Activated naive CD4-positive, alpha-beta T cell treated with anti-CD3 and anti-CD28 coated beads for 36 hours (primary cell): Measurements from ENCODE around the gene CYP19A1. TPM values are rescaled to one million over a fixed set of nuclear protein-coding genes. Genes with fewer than 3 reads are reported as not detected.

ENCODE experiments used
- CTCF ChIA-PET: fragments of 350-600 bp; sonication (Branson Sonifier 250); formaldehyde crosslinking; loops from one replicate; lab custom pipeline; 2021; ENCODE audit warnings: antibody characterized with exemption; lab: Charles Lee
- DNase-seq: peaks from one replicate; pipeline ENCODE4 v3.0.0-alpha.2; 2020
- H3K27ac Mint-ChIP-seq: one replicate; pipeline ENCODE4 v1.8.0; 2021; ENCODE audit warnings: mild to moderate bottlenecking, mixed read lengths
- H3K27me3 Mint-ChIP-seq: one replicate; pipeline ENCODE4 v1.8.0; 2021; ENCODE audit warnings: low read depth, mixed read lengths
- H3K36me3 Mint-ChIP-seq: one replicate; pipeline ENCODE4 v1.8.0; 2021; ENCODE audit warnings: low read depth, mixed read lengths
- H3K4me1 Mint-ChIP-seq: one replicate; pipeline ENCODE4 v1.8.0; 2021; ENCODE audit warnings: low read depth, mixed read lengths
- H3K4me3 Mint-ChIP-seq: one replicate; pipeline ENCODE4 v1.8.0; 2021; ENCODE audit warnings: mild to moderate bottlenecking, moderate library complexity, mixed read lengths
- H3K9me3 Mint-ChIP-seq: one replicate; pipeline ENCODE4 v1.8.0; 2021; ENCODE audit warnings: mixed read lengths
- intact Hi-C: fragments of 100-400 bp; cut with micrococcal nuclease; formaldehyde crosslinking; loops from one replicate; pipeline ENCODE4 v1.15.1; 2023
- total RNA-seq, 2 experiments: library from RNA; stranded (reverse); gene quantifications; one replicate each; pipeline ENCODE4 v1.2.3, GENCODE V29; 2021

CYP19A1 gene
- total RNA-seq, 2 experiments from 2014 or later: not detected

DNA sequence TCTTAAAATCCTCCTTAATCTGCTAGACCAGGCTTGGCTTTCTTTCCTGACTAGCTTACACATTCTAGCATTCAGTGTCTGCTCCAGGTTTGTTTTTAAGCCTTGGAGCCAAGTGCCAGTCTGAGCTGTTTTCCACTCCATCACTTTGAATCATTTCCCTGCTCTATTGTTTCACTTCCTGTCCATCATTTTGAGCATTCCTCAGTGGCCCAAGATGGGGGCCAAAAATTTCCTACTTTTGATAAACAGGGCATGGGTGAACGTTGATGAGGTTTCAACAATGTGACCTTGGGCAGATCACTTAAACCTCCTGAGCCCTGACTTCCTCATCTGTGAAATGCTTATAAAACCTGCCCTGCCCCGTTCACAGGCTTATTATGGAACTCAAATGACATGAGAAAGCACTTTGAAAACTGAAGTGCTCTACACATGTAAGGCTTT is 4.4 kb downstream of the CYP19A1 start:
- intact Hi-C loops: no loop called here
- Mint-ChIP-seq H3K36me3 (no peaks in the 10 kb centered on the region), H3K4me1 (no peaks in the 10 kb centered on the region), H3K9me3 (no peaks in the 10 kb centered on the region), H3K27me3 (peaks cover 6% of the 10 kb centered on the region), H3K4me3 (no peak overlapping the region), H3K27ac (no peak overlapping the region)
- no peak for DNase-seq
- CTCF ChIA-PET: no interaction called here

DNA sequence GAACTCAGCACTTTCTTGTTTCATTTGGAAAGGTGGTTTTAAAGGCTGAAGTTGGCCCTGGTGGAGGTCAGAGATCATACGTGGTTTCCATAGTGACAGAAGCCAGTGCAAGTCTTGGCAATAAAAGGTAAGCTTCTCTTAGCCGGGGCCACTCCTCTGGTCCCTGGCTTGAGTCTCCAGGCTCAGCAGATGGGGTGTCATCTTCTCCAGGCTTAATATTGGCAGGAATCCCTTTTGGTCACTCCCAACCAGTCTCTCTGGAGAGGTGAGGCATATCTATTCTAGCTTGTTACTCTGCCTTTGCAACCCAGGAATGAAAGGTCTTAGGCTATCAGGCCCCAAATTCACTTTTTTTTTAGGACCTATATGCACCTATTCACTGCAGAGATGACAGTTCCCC is 4.8 kb downstream of the CYP19A1 start:
- Mint-ChIP-seq H3K27me3 (peaks cover 6% of the 10 kb centered on the region), H3K9me3 (no peaks in the 10 kb centered on the region), H3K4me3 (no peak overlapping the region), H3K36me3 (no peaks in the 10 kb centered on the region), H3K27ac (no peak overlapping the region), H3K4me1 (no peaks in the 10 kb centered on the region)
- intact Hi-C loops: no loop called here
- no peak for DNase-seq
- CTCF ChIA-PET: interaction anchor here (0.6 kb wide), 1 partner anchor 1484 kb away, joined by 4 read pairs; no protein-coding TSS in a partner anchor

DNA sequence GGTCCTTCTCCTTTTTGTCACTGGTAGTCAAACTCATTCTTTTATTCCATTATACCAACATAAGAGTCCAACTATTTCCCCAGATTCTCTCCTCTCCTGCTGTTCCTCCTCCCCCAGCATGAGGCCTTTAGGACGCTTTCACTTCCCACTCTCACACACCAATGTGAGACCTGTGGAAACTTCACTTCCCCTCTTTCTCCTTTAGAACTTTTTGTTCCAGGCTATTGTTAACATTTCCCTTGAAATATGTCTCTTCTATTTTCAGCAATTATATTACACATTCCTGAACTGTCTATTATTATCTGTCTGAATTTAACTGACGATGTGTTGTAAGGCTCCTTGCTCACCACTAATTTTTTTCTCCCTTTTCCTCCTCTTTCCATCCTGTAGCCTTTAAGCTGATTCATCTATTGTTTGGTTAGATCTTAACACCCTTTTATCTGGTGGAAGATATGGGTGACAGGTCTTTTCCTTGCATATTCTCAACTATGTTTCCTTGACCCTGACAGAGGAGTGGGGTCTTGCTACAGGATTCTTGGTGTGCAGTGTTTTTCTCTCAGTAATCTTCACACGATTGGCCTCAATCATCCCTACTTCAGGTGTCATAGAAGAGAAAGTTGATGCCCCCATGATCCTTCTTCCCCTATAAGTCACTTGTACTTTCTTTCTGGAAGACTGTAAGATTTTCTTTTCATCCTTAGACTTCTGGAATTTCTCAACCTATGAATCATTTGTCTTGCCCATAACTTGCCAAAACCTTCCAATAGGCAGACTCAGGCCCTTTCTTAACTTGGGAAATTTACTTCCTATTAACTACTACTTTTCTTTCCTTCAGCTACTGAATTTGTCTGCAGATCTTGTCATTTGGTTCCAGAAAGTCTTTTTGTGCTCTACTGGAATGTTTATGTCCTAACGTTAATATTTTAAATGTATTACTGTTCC is 5.9 kb downstream of the CYP19A1 start:
- DNase-seq: no peak
- no peaks in the 10 kb centered on the region for H3K4me1 Mint-ChIP-seq
- intact Hi-C loops: no loop called here
- H3K27me3 Mint-ChIP-seq: peaks cover 5% of the 10 kb centered on the region
- H3K9me3 Mint-ChIP-seq: no peaks in the 10 kb centered on the region
- no peak overlapping the region for H3K27ac Mint-ChIP-seq
- no peaks in the 10 kb centered on the region for H3K36me3 Mint-ChIP-seq
- CTCF ChIA-PET: no interaction called here
- no peak overlapping the region for H3K4me3 Mint-ChIP-seq

DNA sequence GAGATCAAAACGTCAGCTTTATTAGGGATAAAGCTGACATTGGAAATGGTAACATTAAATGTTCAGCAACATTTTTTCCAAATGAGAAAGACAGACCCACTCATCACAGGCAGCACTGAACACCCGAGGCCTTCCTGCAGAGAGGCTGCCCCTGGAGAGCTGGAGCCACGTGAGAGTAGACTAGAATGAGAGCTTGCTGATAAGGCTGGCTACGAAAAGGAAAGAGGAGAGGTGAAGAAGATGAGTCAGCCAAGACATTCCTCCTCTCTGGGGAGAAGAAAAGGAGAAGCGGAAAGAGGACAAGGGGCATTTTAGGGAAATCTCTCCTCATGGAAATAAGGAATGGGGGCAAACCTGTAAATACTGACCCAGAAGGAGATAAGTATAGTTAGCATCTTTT is 7.3 kb downstream of the CYP19A1 start:
- no peak for DNase-seq
- H3K4me3 Mint-ChIP-seq: no peak overlapping the region
- no peaks in the 10 kb centered on the region for H3K9me3 Mint-ChIP-seq
- no peaks in the 10 kb centered on the region for H3K4me1 Mint-ChIP-seq
- no peak overlapping the region for H3K27ac Mint-ChIP-seq
- intact Hi-C loops: no loop called here
- peaks cover 5% of the 10 kb centered on the region for H3K27me3 Mint-ChIP-seq
- CTCF ChIA-PET: no interaction called here
- H3K36me3 Mint-ChIP-seq: no peaks in the 10 kb centered on the region

DNA sequence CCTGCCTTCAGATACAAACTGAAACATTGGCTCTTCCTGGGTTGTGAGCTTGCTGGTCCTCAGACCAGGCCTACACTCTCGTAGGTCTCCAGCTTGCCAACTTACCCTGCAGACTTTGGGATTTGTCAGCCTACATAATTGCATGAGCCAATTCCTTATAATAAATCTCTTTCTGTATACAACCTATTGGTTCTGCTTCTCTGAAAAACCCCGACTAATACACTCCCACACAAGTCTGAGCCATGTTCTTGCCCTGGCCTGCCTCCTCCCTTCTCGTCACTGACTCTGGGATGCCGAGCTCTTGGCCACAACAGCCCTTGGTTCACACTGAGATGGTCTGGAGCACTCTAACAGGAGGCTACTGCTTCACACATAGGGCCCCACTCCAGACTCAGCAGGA is 9.5 kb downstream of the CYP19A1 start:
- Mint-ChIP-seq H3K4me1 (no peaks in the 10 kb centered on the region), H3K36me3 (no peaks in the 10 kb centered on the region), H3K4me3 (no peak overlapping the region), H3K27ac (no peak overlapping the region), H3K27me3 (peaks cover 2% of the 10 kb centered on the region), H3K9me3 (no peaks in the 10 kb centered on the region)
- intact Hi-C loops: no loop called here
- DNase-seq: no peak
- CTCF ChIA-PET: no interaction called here

DNA sequence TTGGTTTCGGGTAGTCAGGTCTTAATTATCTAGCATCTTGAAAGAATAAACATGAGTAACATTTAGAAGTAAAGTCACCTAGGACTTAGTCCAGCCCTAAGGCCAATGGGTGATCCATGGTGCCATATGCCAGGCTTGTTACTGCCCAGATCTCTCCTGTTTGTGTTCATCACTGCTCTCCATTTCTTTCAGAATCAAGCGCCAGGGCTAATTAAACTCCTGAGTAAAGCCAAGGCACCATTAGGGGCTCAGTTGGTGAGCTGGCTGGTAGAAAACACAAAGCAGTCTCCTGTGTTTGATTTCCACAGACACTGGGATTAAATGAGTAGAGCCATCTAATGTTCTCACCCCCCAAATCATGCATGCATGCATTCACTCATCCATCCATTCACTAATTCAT is 11.3 kb downstream of the CYP19A1 start:
- Mint-ChIP-seq H3K4me1 (no peaks in the 10 kb centered on the region), H3K4me3 (no peak overlapping the region), H3K36me3 (no peaks in the 10 kb centered on the region), H3K27me3 (peaks cover 2% of the 10 kb centered on the region), H3K27ac (no peak overlapping the region), H3K9me3 (no peaks in the 10 kb centered on the region)
- CTCF ChIA-PET: no interaction called here
- DNase-seq: no peak
- intact Hi-C loops: no loop called here

DNA sequence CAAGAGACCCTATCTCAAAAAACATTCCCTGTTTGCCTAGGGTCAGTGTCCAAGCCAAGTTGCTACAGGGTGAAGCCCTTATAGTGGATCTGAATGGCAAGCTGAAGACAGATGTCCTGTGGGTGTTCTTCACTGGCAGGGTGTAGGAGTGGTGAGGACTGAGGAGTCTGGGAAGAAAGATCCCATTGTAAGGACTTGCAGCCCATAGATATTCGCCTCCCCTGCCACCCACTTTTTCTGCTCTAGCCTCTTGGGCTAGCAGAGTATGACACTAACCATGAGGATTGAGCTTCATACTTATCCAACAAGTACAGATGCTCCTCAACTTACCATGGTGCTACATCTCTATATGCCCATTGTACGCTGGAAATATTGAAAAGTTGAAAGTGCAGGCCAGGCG is 13.2 kb downstream of the CYP19A1 start:
- no peaks in the 10 kb centered on the region for H3K9me3 Mint-ChIP-seq
- no peaks in the 10 kb centered on the region for H3K4me1 Mint-ChIP-seq
- intact Hi-C loops: no loop called here
- H3K36me3 Mint-ChIP-seq: no peaks in the 10 kb centered on the region
- CTCF ChIA-PET: no interaction called here
- H3K27me3 Mint-ChIP-seq: peaks cover 7% of the 10 kb centered on the region
- no peak overlapping the region for H3K27ac Mint-ChIP-seq
- DNase-seq: no peak
- H3K4me3 Mint-ChIP-seq: no peak overlapping the region

DNA sequence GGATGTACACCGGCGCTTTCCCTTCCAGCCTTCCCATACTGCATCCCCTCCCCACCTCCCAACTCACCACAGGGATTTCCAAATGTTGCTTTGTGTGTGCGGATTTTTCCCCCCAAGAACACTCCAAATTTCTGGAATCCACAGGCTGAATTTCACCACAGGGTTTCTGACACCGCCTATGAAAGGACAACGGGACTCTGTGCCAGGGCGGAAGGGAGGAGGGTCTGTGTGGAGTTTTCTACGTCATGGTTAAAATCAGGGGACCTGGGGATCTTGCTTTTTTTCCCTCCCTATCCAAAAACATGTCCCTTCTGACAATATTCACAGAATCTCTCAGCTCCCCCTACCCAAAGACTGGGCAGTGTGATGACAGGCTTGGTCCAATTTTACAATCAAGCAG is 14.6 kb downstream of the CYP19A1 start:
- Mint-ChIP-seq H3K4me1 (no peaks in the 10 kb centered on the region), H3K27ac (no peak overlapping the region), H3K36me3 (no peaks in the 10 kb centered on the region), H3K4me3 (no peak overlapping the region), H3K27me3 (peaks cover 7% of the 10 kb centered on the region), H3K9me3 (no peaks in the 10 kb centered on the region)
- no peak for DNase-seq
- CTCF ChIA-PET: no interaction called here
- intact Hi-C loops: no loop called here

DNA sequence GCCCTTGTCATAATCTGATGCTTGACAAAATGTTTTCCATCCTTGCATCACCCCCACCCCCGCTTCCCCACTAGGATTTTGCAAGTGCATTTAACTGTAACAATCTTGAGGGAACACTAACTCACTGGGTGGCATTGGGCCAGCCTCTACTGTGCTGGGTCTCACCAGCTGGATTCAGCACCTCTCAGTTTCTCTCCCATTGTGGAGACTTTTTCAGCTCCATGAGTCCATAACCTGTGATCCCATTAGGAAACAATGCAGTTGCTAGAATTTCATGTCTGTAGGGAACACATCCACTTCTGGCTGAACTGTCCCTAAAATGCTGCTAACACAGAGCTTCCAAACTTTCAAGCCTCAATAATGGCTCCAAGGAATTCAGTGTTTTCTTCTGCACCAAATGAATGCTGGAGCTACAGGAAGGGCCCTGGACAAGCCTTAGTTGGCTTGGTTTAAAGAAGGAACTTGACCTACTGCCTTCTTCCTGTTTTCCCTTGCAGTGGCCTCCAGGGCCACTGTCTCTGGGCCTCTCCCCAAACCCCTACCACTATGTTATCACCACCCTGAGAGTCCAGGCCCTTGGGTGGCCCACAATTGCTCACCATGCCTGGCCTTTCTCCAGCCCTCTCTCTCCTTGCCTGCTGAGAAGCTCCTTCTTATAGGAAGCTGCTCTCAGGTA is 15.6 kb downstream of the CYP19A1 start:
- Mint-ChIP-seq H3K27me3 (peaks cover 7% of the 10 kb centered on the region), H3K36me3 (no peaks in the 10 kb centered on the region), H3K4me3 (no peak overlapping the region), H3K9me3 (no peaks in the 10 kb centered on the region), H3K4me1 (no peaks in the 10 kb centered on the region), H3K27ac (no peak overlapping the region)
- intact Hi-C loops: no loop called here
- CTCF ChIA-PET: interaction anchor here (0.6 kb wide), 1 partner anchor 46 kb away, joined by 4 read pairs; no protein-coding TSS in a partner anchor
- no peak for DNase-seq

DNA sequence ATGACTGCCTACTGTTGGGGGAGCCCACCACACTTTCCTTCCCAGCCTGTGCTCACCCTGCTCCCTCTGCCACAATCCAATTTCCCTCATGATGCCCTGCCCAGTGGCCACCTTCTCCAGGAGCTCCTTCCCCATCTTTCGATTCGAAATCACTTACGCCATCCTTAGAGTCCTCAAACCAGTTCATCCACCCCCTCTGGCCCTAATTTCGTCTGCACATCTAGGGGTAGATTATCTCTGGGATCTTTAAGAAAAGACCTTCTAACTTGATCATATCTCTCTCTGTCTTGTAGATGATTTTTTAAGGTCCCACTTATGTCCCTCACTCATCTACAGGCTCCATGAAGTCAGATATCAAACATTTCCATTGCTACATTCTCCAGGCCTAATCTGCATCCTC is 17.1 kb downstream of the CYP19A1 start:
- Mint-ChIP-seq H3K27me3 (peaks cover 5% of the 10 kb centered on the region), H3K9me3 (no peaks in the 10 kb centered on the region), H3K27ac (no peak overlapping the region), H3K4me1 (no peaks in the 10 kb centered on the region), H3K4me3 (no peak overlapping the region), H3K36me3 (no peaks in the 10 kb centered on the region)
- intact Hi-C loops: no loop called here
- CTCF ChIA-PET: interaction anchor here (1.0 kb wide), 1 partner anchor 158 kb away, joined by 3 read pairs; no protein-coding TSS in a partner anchor
- DNase-seq: no peak

DNA sequence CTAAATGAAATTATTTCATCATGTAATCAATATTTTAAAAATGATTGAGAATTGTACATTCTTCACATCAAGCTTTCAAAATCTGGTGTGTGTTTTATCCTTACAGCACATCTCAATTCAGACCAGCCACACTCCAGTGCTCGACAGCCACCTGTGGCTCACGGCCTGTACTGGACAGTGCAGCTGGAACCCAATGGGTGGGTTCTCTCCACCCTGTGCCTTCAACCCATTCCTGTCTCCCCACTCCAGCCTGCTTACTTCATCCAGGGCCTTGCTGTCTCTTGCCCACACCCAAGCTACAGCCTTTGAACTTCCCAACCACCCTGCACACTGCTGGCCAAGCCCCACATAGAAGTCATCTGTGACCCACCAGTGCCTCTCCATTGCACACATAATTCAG is 17.6 kb downstream of the CYP19A1 start:
- H3K4me1 Mint-ChIP-seq: no peaks in the 10 kb centered on the region
- H3K36me3 Mint-ChIP-seq: no peaks in the 10 kb centered on the region
- CTCF ChIA-PET: no interaction called here
- no peak overlapping the region for H3K4me3 Mint-ChIP-seq
- no peaks in the 10 kb centered on the region for H3K9me3 Mint-ChIP-seq
- H3K27me3 Mint-ChIP-seq: peaks cover 5% of the 10 kb centered on the region
- H3K27ac Mint-ChIP-seq: no peak overlapping the region
- no peak for DNase-seq
- intact Hi-C loops: no loop called here

DNA sequence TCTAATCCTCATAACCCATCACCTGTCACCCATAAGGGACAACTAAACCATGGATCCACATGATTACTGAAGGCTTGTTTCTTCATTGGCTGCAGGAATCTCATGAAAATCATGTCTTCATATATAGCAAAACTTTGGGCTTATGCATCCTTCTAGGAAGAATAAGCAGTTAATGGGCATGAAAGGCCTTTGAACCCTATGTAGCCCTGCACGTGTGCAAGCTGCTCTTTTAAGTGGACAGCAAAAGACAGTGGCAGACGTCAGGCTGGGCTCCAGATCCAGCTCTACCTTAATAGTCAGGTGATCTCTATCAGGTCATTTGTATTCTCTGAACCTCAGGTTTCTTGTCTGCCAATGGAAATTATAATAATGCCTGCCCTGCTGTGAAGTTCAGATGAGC is 18.9 kb downstream of the CYP19A1 start:
- Mint-ChIP-seq H3K36me3 (no peaks in the 10 kb centered on the region), H3K27ac (no peak overlapping the region), H3K4me3 (no peak overlapping the region), H3K9me3 (no peaks in the 10 kb centered on the region), H3K27me3 (peaks cover 5% of the 10 kb centered on the region), H3K4me1 (no peaks in the 10 kb centered on the region)
- CTCF ChIA-PET: interaction anchor here (0.6 kb wide), 1 partner anchor 156 kb away, joined by 3 read pairs; no protein-coding TSS in a partner anchor
- intact Hi-C loops: no loop called here
- DNase-seq: no peak
